ENCODE results near the gene SPSB2.

GRCh38 chr12:6863586-6864321 is 9.3 kb downstream of the SPSB2 start:
- TF ChIP-seq CTCF (IDR thresholded peaks at IDR 0.05) = no peak
- TF ChIP-seq GABPA (IDR thresholded peaks at IDR 0.05; ENCODE audit: low read depth) = no peak
- TF ChIP-seq SMC3 (IDR thresholded peaks at IDR 0.05; ENCODE audit: low read depth, low read length) = no peak
- TF ChIP-seq CHD2 (IDR thresholded peaks at IDR 0.05; ENCODE audit: low read length, partially characterized antibody) = no peak
- no peak for TF ChIP-seq EP300 (IDR thresholded peaks at IDR 0.05; ENCODE audit: borderline replicate concordance in 1 of 2, low read depth in 1 of 2, low read length in 1 of 2)

Measured in SK-N-SH (cell line).